Measurements from ENCODE around the gene TLCD4. TPM values are rescaled to one million over a fixed set of nuclear protein-coding genes. Genes with fewer than 3 reads are reported as not detected.
A peak's percentile ranks its signal among the peaks of the same experiment; 100 is the strongest.
"Not testable (repeated sequence)": the region's sequence is repeated elsewhere in the genome, so short reads cannot be mapped to it uniquely, and the experiment has no call there.

The TLCD4 gene
- total RNA-seq, 1 experiment from 2014 or later = 45.9 TPM

DNA sequence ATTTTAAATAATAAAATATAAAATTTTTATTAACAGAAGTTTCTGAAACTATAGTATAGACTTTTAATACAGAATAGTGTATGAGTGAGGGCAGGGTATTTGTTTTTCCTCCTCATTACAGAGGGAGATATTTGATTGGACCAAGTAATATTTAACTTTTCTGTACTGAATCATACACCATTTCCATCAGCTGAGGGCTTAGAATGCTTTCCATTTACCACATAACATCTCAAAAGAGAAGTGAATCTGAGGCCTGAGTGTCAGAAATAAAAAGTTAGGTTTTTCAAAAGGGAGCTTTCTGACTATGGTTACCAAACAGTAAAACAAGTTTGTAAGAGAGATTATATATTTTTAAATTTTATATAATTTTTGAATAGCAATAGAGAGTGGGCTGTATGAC, 29.5 kb downstream of the TLCD4 start:
- H3K4me3 ChIP-seq = no peak overlapping the region
- peaks cover 51% of the 10 kb centered on the region for H3K36me3 ChIP-seq
- no peak overlapping the region for H3K27ac ChIP-seq
- H3K4me1 ChIP-seq = peaks cover 2% of the 10 kb centered on the region
- H3K9me3 ChIP-seq (replicated peaks) = 0 out of 2 replicates have a peak, but pooled peaks cover 3% of the 10 kb centered on the region
- no peak for DNase-seq
- no peaks in the 10 kb centered on the region for H3K27me3 ChIP-seq

DNA sequence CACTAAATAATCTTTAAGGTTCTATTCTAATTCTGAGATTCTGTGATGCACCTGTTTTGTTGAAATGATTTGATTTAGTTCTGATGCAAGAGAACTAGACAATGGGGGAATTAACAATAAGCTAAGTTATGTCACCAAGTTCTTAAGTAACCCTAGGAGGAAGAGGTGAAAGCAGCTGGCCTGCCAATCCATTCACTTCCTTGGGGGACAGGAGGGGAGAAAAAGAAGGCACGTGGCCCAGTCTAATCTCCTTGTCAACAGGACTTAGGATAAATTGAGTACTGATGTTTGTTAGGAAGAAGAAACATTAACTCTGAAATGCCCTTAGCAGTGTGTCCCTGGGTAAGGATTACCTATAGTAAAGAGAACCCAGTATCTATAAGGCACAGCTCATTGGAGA, 36.9 kb downstream of the TLCD4 start:
- DNase-seq = peak; percentile 15 to 50
- Histone ChIP-seq H3K27me3 (no peaks in the 10 kb centered on the region), H3K4me3 (no peak overlapping the region)

DNA sequence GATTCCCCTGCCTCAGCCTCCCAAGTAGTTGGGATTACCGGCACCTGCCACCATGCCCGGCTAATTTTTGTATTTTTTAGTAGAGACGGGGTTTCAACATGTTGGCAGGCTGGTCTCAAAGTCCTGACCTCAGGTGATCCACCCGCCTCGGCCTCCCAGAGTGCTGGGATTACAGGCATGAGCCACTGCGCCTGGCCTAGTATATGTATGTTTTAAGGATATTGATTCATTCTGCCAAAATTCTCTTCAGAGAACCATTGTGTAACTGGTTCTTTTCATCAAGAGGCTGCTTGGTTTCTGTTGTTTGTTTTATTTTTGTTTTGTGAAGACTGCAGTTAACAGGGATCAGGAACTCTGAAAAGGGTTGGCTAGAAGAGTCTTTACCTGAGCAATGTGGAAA, 48.4 kb downstream of the TLCD4 start:
- Histone ChIP-seq H3K9me3 (replicated peaks) (peaks cover 31% of the 10 kb centered on the region), H3K4me1 (peaks cover 17% of the 10 kb centered on the region)
- not testable (repeated sequence) for DNase-seq

More for the DNA sequence above, 36.9 kb downstream of the TLCD4 start:
- H3K36me3 ChIP-seq = peaks cover 70% of the 10 kb centered on the region
- H3K9me3 ChIP-seq (replicated peaks) = no peaks in the 10 kb centered on the region
- peaks cover 12% of the 10 kb centered on the region for H3K4me1 ChIP-seq
- H3K27ac ChIP-seq = no peak overlapping the region

More for the DNA sequence above, 48.4 kb downstream of the TLCD4 start:
- not testable (repeated sequence) for H3K27ac ChIP-seq, H3K4me3 ChIP-seq, H3K27me3 ChIP-seq
- H3K36me3 ChIP-seq = peaks cover 56% of the 10 kb centered on the region

Other genes starting within 250 kb of the TLCD4 start
- gene CNN3, start 190.2 kb upstream of the TLCD4 start, total RNA-seq (2014; rRNA removed; shearing (Covaris generic)) = 380 and 387 TPM in 2 replicates
- gene ALG14, start 44.4 kb upstream of the TLCD4 start, total RNA-seq (2014; rRNA removed; shearing (Covaris generic)) = 4.6 and 5.5 TPM in 2 replicates
- 25.8 and 29.1 TPM in 2 replicates for gene RWDD3, start 116.9 kb downstream of the TLCD4 start, total RNA-seq (2014; rRNA removed; shearing (Covaris generic))